HG03439 (cell line): ENCODE measurements around the gene SLAIN2.

Experiments used
- ATAC-seq: cut with Tn5 transposase; IDR thresholded peaks from one replicate; pipeline ENCODE4 v1.9.1; 2021; ENCODE audit warnings: mild to moderate bottlenecking, moderate library complexity; ENCODE audit not compliant: unreplicated experiment

SLAIN2 gene

GRCh38 chr4:48368389-48368788, 27.1 kb downstream of the SLAIN2 start:
- no peak for ATAC-seq

- no peak for ATAC-seq
These were observed 27.9 kb downstream of the SLAIN2 start for GRCh38 chr4:48369248-48369647.

- no peak for ATAC-seq
These were observed 28.4 kb downstream of the SLAIN2 start for GRCh38 chr4:48369771-48370170.

- no peak for ATAC-seq
These were observed 29.2 kb downstream of the SLAIN2 start for GRCh38 chr4:48370260-48371134.

GRCh38 chr4:48372272-48372671, 30.9 kb downstream of the SLAIN2 start:
- ATAC-seq = no peak

- ATAC-seq = no peak
These were observed 34.4 kb downstream of the SLAIN2 start for GRCh38 chr4:48375651-48376304.

GRCh38 chr4:48379587-48380180, 38.4 kb downstream of the SLAIN2 start:
- ATAC-seq = no peak

GRCh38 chr4:48380583-48381167, 39.3 kb downstream of the SLAIN2 start:
- no peak for ATAC-seq

GRCh38 chr4:48388525-48389154, 47.3 kb downstream of the SLAIN2 start:
- no peak for ATAC-seq

- ATAC-seq = no peak
These were observed 54.7 kb downstream of the SLAIN2 start for GRCh38 chr4:48396043-48396442.

GRCh38 chr4:48400416-48400815, 59.1 kb downstream of the SLAIN2 start:
- no peak for ATAC-seq

GRCh38 chr4:48403358-48403757, 62.0 kb downstream of the SLAIN2 start:
- ATAC-seq = no peak

GRCh38 chr4:48403779-48404178, 62.5 kb downstream of the SLAIN2 start:
- no peak for ATAC-seq

GRCh38 chr4:48405924-48406323, 64.6 kb downstream of the SLAIN2 start:
- no peak for ATAC-seq

GRCh38 chr4:48409203-48409602, 67.9 kb downstream of the SLAIN2 start:
- no peak for ATAC-seq

GRCh38 chr4:48410812-48411211, 69.5 kb downstream of the SLAIN2 start:
- ATAC-seq = no peak

- ATAC-seq = no peak
These were observed 78.8 kb downstream of the SLAIN2 start for GRCh38 chr4:48420144-48420543.

- ATAC-seq = no peak
These were observed 79.8 kb downstream of the SLAIN2 start for GRCh38 chr4:48421101-48421500.

- no peak for ATAC-seq
These were observed 87.6 kb downstream of the SLAIN2 start for GRCh38 chr4:48428926-48429325.

GRCh38 chr4:48429709-48430474, 88.6 kb downstream of the SLAIN2 start:
- no peak for ATAC-seq
